Sigmoid colon (tissue), 7 donors: ENCODE measurements around the gene GRAMD4. TPM values are rescaled to one million over a fixed set of nuclear protein-coding genes. Genes with fewer than 3 reads are reported as not detected.

Experiments
- DNase-seq: peaks from one replicate; pipeline ENCODE4 v3.0.0-alpha.2; 2019
- H3K27ac ChIP-seq, 4 donors: fragments of 200-600 bp; sonication (generic); one replicate each; pipeline ENCODE4 v1.5.1; 2016 to 2019; ENCODE audit warnings: mild to moderate bottlenecking in 1 of 4
- H3K27me3 ChIP-seq, 3 donors: fragments of 200-600 bp; sonication (generic); one replicate each; pipeline ENCODE4 v1.5.1; 2019; ENCODE audit warnings: mild to moderate bottlenecking in 1 of 3
- H3K36me3 ChIP-seq, 4 donors: fragments of 200-600 bp; sonication (generic); one replicate each; pipeline ENCODE4 v1.5.1; 2016 to 2019
- H3K4me1 ChIP-seq, 4 donors: fragments of 200-600 bp; sonication (generic); one replicate each; pipeline ENCODE4 v1.5.1; 2017 to 2019
- H3K4me3 ChIP-seq, 4 donors: fragments of 200-600 bp; sonication (generic); one replicate each; pipeline ENCODE4 v1.5.1; 2017 to 2019; ENCODE audit warnings: mild to moderate bottlenecking in 2 of 4, moderate library complexity in 1 of 4
- H3K9me3 ChIP-seq, 4 donors: fragments of 200-600 bp in 3 of 4; sonication (generic) in 3 of 4; one replicate each; pipeline versions ENCODE4 v1.5.1 to v1.6.1; 2013 to 2019
- EP300 ChIP-seq, 4 donors: sonication (generic); formaldehyde crosslinking; IDR thresholded peaks; one replicate each; pipeline ENCODE4 v1.6.1; 2017; ENCODE audit warnings: antibody characterized with exemption in 4 of 4
- POLR2A ChIP-seq, 2 donors: fragments of 450-650 bp; IDR thresholded peaks; one replicate each; pipeline ENCODE4 v1.6.1; 2016; ENCODE audit warnings: antibody characterized with exemption in 2 of 2, mild to moderate bottlenecking in 2 of 2, moderate library complexity in 2 of 2
- POLR2AphosphoS5 ChIP-seq, 4 donors: sonication (generic); formaldehyde crosslinking; IDR thresholded peaks; one replicate each; pipeline ENCODE4 v1.6.1; 2017; ENCODE audit warnings: antibody characterized with exemption in 4 of 4
- WGBS, 2 donors: extraction: QIAGEN DNeasy Blood & Tissue Kit; methylation state at CpG; one replicate each; pipeline ENCODE4 v1.1.7; 2013; 5-methylcytosine and 5-hydroxymethylcytosine counted together
- intact Hi-C: fragments of 100-400 bp; cut with DNase I; formaldehyde crosslinking; loops from one replicate; pipeline ENCODE4 v1.15.1; 2023
- polyA plus RNA-seq, 3 donors: library from polyadenylated mRNA; stranded (reverse); fragments of 200-250 nt; gene quantifications; one replicate each; pipeline ENCODE4 v1.2.3, GENCODE V29; 2013
- total RNA-seq, 4 donors: library from RNA; depleted of rRNA; stranded (reverse); fragments of >200 nt; gene quantifications; one replicate each; pipeline ENCODE4 v1.1.0, GENCODE V29; 2016
- TF ChIP-seq, protein P1 (sequence below), 4 experiments: fragments of 450-650 bp in 3 of 4; fragments of 200-600 bp in 1 of 4; IDR thresholded peaks; one replicate each; pipeline ENCODE4 v1.5.1; 2016 to 2019; ENCODE audit warnings: antibody characterized with exemption in 4 of 4, mild to moderate bottlenecking in 3 of 4, moderate library complexity in 2 of 4
- donor health status: healthy with polysubstance abuse.
- donor health status: Bipolar disorder and iron deficiency.
- donor health status: healthy.

GRAMD4 gene
- total and polyA plus RNA-seq, 7 donors, result 11.6 to 57.2 (median 23.5) TPM

DNA sequence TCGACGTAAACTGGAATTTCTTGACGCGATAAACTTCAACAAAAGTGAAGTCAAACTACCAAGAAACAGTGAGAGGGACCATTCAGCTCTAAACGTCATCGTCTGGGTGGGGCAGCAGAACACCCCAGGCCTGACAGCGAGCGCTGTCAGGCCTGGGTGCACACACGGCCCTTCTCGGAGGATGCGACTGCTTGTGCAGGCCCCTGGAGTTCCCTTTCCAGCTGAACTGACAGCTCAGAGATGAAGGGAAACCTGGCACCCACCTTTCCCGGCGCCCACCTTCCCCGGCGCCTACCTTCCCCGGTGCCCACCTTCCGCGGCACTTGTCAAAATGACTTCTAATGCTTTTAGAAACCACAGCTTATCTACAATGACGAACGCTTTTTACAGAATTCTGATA lies 70.0 kb downstream of the GRAMD4 start:
- Histone ChIP-seq H3K27me3 (no peaks in the 10 kb centered on the region), H3K9me3 (no peaks in the 10 kb centered on the region), H3K4me3 (no peak overlapping the region), H3K4me1 (peaks cover 0 to 8% (median 3%) of the 10 kb centered on the region in 4 donors), H3K36me3 (peaks cover 7 to 91% (median 30%) of the 10 kb centered on the region in 4 donors), H3K27ac (no peak overlapping the region)
- 94 to 97% methylated on average over 20 of the region's 20 CpGs for WGBS, 2 donors
- TF ChIP-seq POLR2AphosphoS5 (IDR thresholded peaks at IDR 0.05) (no peak), POLR2A (IDR thresholded peaks at IDR 0.05) (no peak), EP300 (IDR thresholded peaks at IDR 0.05) (no peak)
- TF ChIP-seq, protein P1, sequence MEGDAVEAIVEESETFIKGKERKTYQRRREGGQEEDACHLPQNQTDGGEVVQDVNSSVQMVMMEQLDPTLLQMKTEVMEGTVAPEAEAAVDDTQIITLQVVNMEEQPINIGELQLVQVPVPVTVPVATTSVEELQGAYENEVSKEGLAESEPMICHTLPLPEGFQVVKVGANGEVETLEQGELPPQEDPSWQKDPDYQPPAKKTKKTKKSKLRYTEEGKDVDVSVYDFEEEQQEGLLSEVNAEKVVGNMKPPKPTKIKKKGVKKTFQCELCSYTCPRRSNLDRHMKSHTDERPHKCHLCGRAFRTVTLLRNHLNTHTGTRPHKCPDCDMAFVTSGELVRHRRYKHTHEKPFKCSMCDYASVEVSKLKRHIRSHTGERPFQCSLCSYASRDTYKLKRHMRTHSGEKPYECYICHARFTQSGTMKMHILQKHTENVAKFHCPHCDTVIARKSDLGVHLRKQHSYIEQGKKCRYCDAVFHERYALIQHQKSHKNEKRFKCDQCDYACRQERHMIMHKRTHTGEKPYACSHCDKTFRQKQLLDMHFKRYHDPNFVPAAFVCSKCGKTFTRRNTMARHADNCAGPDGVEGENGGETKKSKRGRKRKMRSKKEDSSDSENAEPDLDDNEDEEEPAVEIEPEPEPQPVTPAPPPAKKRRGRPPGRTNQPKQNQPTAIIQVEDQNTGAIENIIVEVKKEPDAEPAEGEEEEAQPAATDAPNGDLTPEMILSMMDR (IDR thresholded peaks at IDR 0.05), result no peak
- no peak for DNase-seq
- intact Hi-C loops, result no loop called here

GRCh38 chr22:46691571-46691970 lies 71.4 kb downstream of the GRAMD4 start:
- Histone ChIP-seq H3K36me3 (peaks cover 7 to 96% (median 43%) of the 10 kb centered on the region in 4 donors), H3K4me3 (no peak overlapping the region), H3K9me3 (no peaks in the 10 kb centered on the region), H3K4me1 (peaks cover 0 to 3% (median under 1%) of the 10 kb centered on the region in 4 donors), H3K27ac (no peak overlapping the region), H3K27me3 (no peaks in the 10 kb centered on the region)
- WGBS, 2 donors, result 90 to 96% methylated on average over 17 of the region's 17 CpGs
- intact Hi-C loops, result no loop called here
- no peak for DNase-seq
- TF ChIP-seq, protein P1 (IDR thresholded peaks at IDR 0.05), result no peak

- no peak overlapping the region for H3K4me3 ChIP-seq
- intact Hi-C loops, result no loop called here
- 84 to 91% methylated on average over 17 of the region's 17 CpGs for WGBS, 2 donors
These were observed 73.6 kb downstream of the GRAMD4 start for GRCh38 chr22:46693634-46694415.

DNA sequence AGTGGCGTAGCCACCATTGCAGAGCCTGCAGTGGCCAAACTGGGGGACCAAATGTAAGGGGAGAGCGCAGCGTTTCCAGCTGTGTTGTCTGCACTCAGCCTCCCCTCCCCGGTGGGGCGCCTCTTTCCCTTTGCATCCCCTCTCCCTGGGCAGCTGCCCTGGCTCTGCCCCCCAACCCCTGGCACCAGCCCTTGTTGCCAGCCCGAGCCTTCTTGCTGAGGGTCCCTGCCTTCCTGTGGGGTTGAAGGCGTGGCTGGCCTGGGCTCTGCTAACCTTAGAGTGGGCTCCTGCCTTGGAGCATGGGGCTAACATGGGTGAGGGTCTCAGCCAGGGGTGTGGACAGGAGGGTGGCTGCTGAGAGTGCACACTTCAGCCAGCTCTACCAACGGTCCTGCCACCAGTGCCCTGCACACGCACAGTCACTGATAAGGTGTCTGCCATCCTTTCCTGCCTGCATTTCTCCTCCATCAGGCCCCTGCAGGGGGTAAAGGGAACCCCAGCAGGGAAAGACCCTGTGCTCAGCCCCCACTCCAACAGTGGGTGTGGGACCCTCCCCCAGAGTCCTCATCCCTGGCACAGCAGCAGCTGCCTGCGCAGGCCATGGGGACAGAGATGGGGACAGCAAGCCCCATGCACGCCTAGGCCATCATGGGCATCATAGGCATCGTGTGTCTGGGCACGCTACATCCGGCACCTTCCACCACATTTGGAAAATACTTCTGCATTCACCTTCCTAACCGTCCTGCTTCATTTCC lies 74.4 kb downstream of the GRAMD4 start:
- WGBS, 2 donors, result 95 to 97% methylated on average over 15 of the region's 15 CpGs
- no peaks in the 10 kb centered on the region for H3K9me3 ChIP-seq
- H3K4me1 ChIP-seq, result no peaks in the 10 kb centered on the region
- DNase-seq, result peak; percentile 61
- no peak overlapping the region for H3K27ac ChIP-seq
- intact Hi-C loops, result no loop called here
- TF ChIP-seq POLR2A (IDR thresholded peaks at IDR 0.05), result no peak
- TF ChIP-seq EP300 (IDR thresholded peaks at IDR 0.05), result no peak
- TF ChIP-seq, protein P1 (IDR thresholded peaks at IDR 0.05), result no peak
- no peak for TF ChIP-seq POLR2AphosphoS5 (IDR thresholded peaks at IDR 0.05)
- peaks cover 19 to 96% (median 57%) of the 10 kb centered on the region in 4 donors for H3K36me3 ChIP-seq
- no peaks in the 10 kb centered on the region for H3K27me3 ChIP-seq
- no peak overlapping the region for H3K4me3 ChIP-seq

More at GRCh38 chr22:46693634-46694415, 73.6 kb downstream of the GRAMD4 start:
- TF ChIP-seq, protein P1 (IDR thresholded peaks at IDR 0.05), result no peak
- TF ChIP-seq POLR2AphosphoS5 (IDR thresholded peaks at IDR 0.05), result no peak
- TF ChIP-seq POLR2A (IDR thresholded peaks at IDR 0.05), result no peak
- no peak for TF ChIP-seq EP300 (IDR thresholded peaks at IDR 0.05)
- Histone ChIP-seq H3K9me3 (no peaks in the 10 kb centered on the region), H3K27me3 (no peaks in the 10 kb centered on the region), H3K27ac (no peak overlapping the region), H3K36me3 (peaks cover 19 to 96% (median 52%) of the 10 kb centered on the region in 4 donors), H3K4me1 (no peaks in the 10 kb centered on the region)
- peak; percentile 37 for DNase-seq
